Omental fat pad (tissue), 4 donors: ENCODE measurements around the gene SPAG7. TPM values are rescaled to one million over a fixed set of nuclear protein-coding genes. Genes with fewer than 3 reads are reported as not detected.

ENCODE experiments used
- ATAC-seq: fragments of 150-250 bp; one replicate; pipeline ENCODE4 v1.9.1; 2016; ENCODE audit warnings: mild to moderate bottlenecking, moderate library complexity; ENCODE audit not compliant: low FRiP score
- DNase-seq: peaks from one replicate; pipeline ENCODE4 v3.0.0-alpha.2; 2019; ENCODE audit warnings: low spot score
- total RNA-seq, 4 donors: library from RNA; depleted of rRNA; stranded (reverse); fragments of >200 nt; gene quantifications; one replicate each; pipeline ENCODE4 v1.1.0, GENCODE V29; 2016
- TF ChIP-seq, protein P1 (sequence below), 3 donors: fragments of 450-650 bp; IDR thresholded peaks; one replicate each; pipeline ENCODE4 v1.5.1; 2016 to 2017; ENCODE audit warnings: antibody characterized with exemption in 3 of 3, mild to moderate bottlenecking in 3 of 3, moderate library complexity in 2 of 3

The SPAG7 gene
- total RNA-seq, 4 donors from 2014 or later = 45.3 to 71.0 (median 47.5) TPM

DNA sequence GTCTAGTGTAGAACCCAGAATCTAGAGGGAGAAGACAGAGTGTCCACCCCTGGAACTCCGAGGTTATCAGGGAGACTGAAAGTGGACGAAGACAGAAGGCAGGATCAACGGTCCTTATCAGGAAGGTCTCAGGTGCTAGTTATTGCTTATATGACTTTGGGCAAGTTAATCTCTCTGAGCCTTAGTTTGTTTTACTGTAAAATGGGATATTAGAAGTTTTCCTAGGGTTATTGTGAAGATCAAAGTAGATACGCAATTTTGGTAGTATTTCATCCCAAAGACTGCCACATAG is 26.4 kb downstream of the SPAG7 start:
- DNase-seq (no peak), ATAC-seq (no peak)
- TF ChIP-seq, protein P1, sequence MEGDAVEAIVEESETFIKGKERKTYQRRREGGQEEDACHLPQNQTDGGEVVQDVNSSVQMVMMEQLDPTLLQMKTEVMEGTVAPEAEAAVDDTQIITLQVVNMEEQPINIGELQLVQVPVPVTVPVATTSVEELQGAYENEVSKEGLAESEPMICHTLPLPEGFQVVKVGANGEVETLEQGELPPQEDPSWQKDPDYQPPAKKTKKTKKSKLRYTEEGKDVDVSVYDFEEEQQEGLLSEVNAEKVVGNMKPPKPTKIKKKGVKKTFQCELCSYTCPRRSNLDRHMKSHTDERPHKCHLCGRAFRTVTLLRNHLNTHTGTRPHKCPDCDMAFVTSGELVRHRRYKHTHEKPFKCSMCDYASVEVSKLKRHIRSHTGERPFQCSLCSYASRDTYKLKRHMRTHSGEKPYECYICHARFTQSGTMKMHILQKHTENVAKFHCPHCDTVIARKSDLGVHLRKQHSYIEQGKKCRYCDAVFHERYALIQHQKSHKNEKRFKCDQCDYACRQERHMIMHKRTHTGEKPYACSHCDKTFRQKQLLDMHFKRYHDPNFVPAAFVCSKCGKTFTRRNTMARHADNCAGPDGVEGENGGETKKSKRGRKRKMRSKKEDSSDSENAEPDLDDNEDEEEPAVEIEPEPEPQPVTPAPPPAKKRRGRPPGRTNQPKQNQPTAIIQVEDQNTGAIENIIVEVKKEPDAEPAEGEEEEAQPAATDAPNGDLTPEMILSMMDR (IDR thresholded peaks at IDR 0.05) = no peak

DNA sequence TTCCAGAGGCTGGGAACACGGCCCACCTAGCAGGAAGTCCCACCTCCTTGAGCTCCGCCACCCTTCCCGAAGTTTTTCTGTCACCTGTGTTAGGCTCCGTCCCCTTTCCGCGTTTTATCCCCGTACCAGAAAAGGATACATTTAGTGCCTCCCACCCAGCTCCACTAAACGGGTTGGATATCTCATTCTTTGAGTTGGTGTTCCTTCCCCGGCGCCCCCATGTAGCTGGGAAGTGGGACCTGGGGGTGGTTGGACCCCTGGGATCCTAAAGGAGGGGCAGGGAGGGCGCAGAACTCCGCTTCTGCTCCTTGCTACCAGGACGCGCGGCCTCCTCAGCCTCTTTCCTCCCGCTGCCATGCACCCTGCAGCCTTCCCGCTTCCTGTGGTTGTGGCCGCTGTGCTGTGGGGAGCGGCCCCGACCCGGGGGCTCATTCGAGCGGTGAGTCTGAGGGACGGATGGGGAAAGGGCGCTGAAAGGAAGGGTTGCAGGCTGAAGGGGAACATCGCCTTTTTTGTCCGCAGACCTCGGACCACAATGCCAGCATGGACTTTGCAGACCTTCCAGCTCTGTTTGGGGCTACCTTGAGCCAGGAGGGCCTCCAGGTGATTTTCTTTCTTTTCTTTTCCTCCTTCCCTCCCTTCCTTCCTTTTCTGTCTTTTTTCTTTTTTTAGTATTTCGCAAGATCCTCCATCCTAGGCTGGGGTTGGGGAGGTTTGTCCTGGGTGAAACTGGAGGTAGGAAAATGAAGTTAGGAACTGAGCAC is 26.9 kb downstream of the SPAG7 start:
- ATAC-seq = peak; percentile 62
- no peak for DNase-seq
- TF ChIP-seq, protein P1 (IDR thresholded peaks at IDR 0.05) = no peak

DNA sequence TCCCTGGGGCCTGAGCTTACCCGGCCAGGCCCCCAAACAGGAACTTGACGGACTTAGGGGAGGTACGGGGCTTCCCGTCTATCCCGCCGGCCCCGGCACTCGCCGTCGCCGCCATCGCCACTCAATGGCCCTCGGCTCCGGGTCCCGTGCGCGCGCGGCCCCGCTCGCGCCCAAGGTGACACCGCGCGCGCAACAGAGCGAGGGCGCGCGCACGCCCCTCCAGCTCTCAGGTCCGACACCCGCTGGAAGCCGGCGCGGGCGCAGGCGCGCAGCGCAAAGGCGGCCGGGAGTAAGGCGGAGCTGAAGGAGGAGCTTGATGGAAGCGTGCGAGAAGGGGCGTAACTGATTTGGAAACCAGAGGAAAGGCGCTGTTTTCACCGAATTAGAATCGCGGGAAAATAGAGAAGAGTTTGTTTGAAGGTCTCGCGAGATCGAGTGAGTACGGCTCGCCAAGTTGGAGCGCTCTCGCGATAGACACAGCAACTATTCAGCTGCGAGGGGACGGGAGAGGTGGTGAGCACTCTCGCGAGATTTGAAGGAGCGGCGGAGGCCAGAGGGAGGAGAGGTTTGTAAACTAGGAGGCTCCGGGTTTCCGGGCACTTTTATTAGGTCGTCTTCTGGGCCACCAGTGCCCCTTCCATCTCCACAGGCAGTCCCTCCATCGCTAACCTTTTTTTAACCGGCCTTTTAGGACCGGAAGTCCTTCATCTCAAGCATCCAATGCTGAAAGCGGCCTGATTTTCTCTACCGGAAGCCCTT is 27.6 kb downstream of the SPAG7 start, which contains the start of the genes RNF167 and SLC25A11:
TSS of gene RNF167 (plus strand) at position 473 of the 759 bp plus-strand sequence. CDS start 642 bp downstream, outside the sequence.
TSS of gene SLC25A11 (minus strand) at position 251 of the 759 bp plus-strand sequence. CDS start at position 115, 136 bp downstream.
- DNase-seq = peak; percentile 85
- TF ChIP-seq, protein P1 (IDR thresholded peaks at IDR 0.05) = no peak
- ATAC-seq = peak; percentile 92

DNA sequence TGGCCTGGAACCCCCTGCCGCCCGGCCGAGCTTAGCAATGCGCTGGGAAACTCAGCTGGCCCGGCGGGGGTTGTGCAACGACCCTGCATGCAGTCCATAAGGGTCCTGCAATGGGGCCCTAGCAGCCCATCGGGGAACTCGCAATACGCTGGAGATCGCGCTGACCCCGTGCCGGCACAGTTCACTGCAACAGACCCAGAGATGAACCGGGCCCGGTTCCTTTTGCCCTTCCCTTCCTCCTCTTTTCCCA is 28.1 kb downstream of the SPAG7 start:
- ATAC-seq (no peak), DNase-seq (no peak)

DNA sequence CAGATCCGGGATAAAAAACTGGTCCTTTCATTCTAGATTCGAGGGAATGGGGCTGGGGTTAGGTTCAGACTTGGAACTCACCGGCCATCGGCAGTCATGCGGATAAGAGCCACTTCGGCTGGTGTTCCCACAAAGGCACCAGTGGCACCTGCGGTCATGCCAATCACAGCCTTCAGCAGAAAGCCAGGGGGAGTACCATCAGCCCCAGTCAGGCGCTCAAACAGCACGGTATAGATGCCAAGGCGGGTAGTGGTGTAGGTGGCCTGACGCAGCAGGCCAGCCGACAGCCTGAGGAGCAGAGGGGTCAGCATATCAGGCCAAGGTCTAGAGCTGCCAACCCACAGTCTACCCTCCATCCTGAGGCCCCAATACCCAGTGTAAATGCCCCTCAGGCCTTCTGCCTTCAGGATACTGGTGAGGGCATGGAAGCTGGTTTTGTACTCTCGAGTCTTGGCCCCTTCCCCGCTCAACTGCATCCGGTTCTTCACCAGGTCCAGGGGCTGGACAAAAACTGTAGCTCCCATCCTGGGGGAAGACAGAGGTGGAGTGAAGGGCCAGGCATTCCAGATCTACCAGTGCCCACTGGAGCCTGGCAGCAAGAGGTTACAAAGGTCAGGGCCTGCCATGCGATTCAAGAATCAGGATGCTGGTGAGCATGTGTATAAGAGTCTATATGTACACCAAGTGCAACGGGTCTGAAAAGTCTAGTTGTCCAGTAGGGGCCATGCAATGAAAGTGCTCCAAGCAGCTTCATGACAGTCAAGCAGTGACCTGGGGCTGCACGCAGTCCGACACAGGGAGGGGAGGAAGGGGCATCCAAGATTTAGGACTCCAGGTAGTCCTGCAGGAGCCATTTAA is 28.7 kb downstream of the SPAG7 start:
- no peak for DNase-seq
- no peak for ATAC-seq
- TF ChIP-seq, protein P1 (IDR thresholded peaks at IDR 0.05) = no peak

More for the DNA sequence above, 28.1 kb downstream of the SPAG7 start:
- TF ChIP-seq, protein P1 (IDR thresholded peaks at IDR 0.05) = no peak

DNA sequence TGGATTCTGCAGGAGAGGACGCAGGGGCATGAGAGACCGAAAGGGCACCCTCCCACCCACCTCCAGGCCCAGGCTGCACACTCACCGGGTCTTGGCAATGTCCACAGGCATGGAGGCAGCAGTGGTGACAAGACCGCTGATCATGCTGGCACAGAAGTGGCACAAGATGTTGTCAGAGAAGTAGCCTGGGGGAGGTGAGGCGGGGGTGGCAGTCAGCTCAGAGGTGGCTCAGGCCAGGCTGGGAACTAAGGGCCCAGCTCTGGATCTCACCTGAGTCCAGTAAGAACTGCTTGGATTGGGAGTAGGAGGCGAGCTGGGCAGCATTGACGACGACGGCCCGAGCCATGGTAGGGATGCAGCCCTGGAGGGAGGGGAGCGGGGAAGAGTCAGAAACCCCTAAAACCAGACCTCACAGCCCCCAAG is 29.5 kb downstream of the SPAG7 start:
- TF ChIP-seq, protein P1 (IDR thresholded peaks at IDR 0.05) = no peak
- no peak for DNase-seq
- ATAC-seq = no peak
